Stimulated activated CD8-positive, alpha-beta memory T cell treated with anti-CD3 and anti-CD28 coated beads, Interleukin-7, amount 100 ng/mL, for 48 hours (primary cell): Measurements from ENCODE around the gene MEA1.
"Not testable (repeated sequence)": the region's sequence is repeated elsewhere in the genome, so short reads cannot be mapped to it uniquely, and the experiment has no call there.

ENCODE experiments used
- DNase-seq, 2 donors: peaks; one replicate each; pipeline ENCODE4 v3.0.0-alpha.2; 2020; ENCODE audit warnings: low read depth in 1 of 2; ENCODE audit errors: extremely low read depth in 1 of 2

Gene MEA1

DNA sequence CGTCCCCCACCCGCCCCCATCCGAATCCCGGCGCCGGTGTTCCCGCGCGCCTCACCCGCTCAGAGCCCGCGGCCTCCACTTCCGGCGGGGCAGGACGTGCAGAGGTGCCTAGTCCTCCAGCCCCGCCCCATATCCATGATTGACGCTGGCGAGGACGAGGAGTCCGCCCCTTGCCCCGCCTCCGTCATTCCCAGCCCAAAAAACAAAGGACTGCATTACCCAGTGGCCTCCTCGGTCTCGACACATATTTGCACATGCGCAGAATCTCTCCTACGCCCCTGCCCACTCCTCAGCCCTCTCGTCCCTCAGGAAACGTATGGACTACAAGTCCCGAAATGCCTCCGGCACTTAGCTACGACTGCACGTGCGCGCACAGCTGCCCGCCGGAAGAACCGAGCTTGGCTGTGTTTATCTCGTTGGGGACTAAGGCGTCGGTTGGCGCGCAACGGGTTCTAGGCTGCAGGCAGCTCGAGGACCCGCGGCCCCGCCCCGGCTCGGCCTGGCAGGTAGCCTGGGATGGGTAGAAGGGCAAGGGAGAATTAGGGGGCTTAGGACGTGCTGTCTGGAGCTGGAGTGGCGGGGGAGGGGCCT lies at the start of gene MEA1, which contains the start of gene KLHDC3:
TSS of gene MEA1 (minus strand) at position 104 of the 591 bp plus-strand sequence. CDS start 133 bp downstream, outside the sequence.
TSS of gene KLHDC3 (plus strand) at position 407 of the 591 bp plus-strand sequence. CDS start 2,944 bp downstream, outside the sequence.
- peak; percentile 98 to 99 for DNase-seq

DNA sequence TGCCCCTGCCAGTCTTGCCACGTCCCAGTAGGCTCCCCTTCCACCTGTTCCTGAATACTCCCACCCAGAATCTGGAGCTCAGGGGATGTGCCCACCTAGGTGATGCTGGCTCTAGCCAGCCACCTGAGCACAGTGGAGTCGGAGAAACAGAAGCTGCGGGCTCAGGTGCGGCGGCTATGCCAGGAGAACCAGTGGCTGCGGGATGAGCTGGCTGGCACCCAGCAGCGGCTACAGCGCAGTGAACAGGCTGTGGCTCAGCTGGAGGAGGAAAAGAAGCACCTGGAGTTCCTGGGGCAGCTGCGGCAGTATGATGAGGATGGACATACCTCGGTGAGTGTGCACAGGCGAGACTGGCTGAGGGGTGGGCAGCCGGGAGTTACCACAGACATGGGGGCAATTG lies 49.1 kb upstream of the MEA1 start:
- no peak for DNase-seq

DNA sequence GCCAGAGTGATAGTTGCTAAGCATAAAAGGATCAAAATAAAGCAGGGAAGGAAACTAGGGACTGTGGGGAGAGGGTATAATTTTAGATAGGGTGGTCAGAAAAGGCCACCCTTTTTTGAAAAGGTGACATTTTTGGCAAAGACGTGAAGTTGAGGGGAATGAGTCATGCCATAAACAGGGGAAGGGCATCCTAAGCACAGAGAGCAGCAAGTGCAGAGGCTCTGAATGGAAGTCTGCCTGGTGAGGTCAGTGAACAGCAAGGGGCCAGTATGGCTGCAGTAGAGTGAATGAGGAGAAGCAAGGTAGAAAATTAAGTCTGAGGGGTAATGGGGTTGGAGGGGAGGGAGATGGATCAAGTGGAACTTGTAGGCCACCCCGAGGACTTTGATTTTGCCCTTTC lies 48.1 kb upstream of the MEA1 start:
- DNase-seq, result no peak

DNA sequence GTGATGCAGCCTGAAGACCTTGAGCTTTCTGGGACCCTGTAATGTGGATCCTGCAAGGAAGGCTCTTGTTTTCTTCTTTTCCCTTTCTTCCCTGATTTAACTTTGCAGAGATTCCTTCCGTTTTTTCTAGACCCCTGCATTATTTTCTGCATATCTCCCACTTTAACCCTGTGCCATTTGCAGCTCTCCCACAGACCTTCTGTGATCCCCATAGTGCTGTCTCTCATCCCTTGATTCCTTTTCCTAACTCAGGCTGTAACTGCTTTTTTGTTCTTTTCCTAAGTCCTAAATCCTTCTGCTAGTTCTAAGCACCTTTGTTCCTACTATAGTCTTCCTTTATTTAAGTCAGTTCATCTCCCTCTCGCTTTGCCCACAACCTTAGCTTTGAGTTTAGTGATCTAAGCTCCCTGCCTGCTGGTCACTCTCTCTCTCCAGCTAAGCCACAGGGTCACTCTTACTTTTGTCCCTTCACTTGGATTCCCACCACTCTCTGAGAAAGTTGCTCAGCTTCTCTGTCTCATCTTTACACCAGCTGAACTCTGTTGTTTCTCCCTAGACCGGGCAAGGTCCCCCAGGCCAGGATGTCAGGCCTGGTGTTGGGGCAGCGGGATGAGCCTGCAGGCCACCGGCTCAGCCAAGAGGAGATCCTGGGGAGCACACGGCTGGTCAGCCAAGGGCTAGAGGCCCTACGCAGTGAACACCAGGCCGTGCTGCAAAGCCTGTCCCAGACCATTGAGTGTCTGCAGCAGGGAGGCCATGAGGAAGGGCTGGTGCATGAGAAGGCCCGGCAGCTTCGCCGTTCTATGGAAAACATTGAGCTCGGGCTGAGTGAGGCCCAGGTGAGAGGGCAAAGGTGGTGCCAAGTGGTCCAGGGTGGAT lies 47.2 kb upstream of the MEA1 start:
- no peak for DNase-seq

DNA sequence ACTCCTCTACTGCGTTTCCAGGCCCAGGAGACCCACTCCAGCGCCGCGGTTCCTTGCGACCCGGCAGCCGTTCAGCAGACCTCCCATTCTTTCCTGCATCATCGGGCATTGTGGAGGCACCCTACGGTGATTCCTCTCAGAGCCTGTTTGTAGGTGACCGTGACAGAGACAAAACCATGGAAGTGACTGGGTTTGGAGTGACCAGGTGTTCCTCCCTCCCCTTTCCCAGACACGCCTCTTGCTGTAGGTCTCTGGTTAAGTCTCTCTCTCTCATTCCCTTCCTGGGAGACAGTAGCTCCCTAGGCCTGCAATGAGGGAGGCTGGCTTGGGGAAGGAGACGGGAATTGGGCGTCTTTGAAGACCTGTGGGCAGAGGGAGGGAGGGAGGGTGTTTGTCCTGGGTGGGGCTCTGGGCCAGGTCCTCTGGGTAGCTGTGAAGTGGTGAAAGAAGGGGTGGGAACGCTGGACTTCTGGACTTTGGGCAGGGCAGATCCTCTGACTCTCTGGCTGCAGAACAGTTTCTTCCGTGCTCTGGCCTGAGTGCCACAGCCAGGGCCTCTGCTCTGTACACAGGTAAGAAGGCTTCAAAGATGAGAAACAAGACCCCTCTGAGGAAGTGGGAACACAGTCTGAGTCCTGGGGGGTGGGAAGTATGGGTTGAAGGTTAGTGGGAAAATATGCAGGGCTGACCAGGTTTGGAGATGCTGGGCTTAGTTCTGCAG lies 46.4 kb upstream of the MEA1 start:
- no peak for DNase-seq

DNA sequence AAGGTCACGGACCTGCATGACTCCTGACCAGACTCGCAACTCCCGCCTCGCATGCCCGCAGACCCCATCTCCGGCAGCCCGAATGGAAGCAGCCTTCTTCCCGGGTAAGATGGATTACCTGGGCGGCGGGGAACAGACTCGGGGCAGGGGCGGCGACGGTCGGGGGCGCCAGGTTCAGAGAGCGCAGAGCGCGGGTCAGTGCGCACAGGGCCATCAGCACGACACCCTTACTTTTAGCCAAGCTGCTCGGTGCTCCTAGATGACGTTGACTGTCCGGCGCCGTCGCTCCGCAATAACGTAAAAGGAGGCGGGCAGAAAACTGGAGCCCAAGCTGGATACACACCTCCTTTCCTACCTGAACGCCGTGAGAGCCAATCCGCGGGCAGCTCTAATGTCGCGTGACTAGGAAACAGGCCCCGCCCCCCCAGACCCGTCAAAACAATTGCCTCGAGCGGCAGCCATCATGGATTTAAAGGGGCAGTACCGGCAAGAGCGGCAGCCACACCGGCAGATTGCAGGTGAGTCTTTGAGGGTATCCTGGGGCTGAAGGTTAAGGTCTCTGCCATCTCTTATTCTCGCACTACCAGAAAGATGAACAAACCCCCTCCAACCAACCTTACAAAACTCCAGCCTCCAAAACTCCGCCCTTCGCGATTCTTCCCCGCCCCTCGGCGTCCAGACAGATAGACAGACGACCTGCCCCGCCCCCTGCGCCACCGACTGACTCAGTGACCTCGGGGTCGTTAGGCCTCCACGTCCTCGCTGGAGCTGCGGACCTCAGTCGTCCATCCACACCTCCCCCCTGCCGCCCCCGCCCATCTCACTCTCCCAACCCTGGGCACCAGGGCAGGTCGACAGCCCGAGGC lies 45.7 kb upstream of the MEA1 start, which contains the start of the genes KLC4 and MRPL2:
TSS of gene KLC4 (plus strand) at position 464 of the 866 bp plus-strand sequence. CDS start 1,705 bp downstream, outside the sequence.
TSS of gene MRPL2 (minus strand) at position 267 of the 866 bp plus-strand sequence. CDS start at position 214, 53 bp downstream.
- DNase-seq, result peak; percentile 93 to 95

DNA sequence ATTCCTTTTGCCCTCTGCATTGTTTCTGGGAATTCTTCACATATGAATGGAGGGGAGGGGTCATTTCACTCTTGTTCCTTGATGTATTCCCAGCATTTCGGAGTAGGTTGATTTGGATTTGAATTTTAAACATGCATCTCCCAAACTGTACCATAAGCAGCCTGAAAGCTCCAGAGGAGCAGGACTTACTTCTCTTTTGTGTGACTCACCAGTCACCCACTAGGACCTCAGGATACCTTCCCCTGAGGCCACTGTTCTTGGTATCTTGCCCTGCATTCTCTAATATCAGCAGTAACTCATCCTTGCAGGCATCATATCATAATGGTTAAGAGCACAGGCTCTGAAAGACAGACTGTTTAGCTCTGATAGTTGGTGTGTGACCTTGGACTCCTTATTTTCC lies 44.8 kb upstream of the MEA1 start:
- DNase-seq, result no peak

DNA sequence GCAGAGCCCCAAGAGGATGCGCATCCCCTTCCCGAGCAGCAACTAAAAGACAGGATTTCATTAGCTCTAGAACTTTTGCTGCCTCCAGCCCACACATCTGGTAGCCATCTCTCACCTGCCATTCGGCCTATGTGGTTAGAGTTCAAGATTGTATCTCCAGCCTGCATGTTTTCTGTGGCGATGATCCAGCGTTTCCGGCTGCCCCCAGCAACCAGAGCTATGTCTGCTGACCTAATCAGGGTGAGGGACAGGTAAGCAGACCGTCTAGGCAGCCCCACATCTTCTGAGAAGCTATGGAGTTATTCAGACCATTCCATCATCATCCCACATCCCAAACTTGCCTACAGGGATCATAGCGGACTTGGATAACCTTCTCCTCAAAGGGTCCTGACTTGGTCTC lies 42.2 kb upstream of the MEA1 start:
- DNase-seq, result no peak

DNA sequence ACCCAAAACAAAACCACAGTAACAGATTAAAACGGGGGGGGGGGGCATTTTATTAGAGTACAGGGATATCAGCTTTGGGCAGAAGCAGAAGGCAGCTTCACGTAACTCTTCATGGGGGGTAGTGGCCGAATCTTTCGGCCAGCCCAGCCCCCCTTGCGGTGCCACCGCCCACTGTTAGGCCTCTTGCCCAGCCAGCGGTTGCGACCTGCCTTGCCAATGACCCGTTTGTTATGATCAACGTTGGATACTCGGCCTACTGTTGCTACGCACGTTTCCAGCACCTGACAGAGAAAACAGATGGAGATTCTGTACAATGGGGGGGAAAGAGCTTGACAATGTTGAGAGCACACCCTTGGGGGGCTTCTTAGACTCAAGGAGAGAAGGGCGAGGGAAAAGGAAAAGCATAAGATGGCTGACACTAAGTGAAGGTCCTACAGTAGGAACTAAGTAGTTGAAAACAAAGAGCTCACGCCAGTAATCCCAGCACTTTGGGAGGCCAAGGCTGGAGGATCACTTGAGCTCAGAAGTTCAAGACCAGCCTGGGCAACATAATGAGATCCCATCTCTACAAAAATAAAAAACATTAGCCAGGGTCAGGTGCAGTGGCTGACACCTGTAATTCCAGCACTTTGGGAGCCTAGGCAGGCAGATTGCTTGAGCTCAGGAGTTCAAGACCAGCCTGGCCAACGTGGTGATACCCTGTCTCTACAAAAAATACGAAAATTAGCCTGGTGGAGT lies 40.6 kb upstream of the MEA1 start:
- DNase-seq, result no peak

DNA sequence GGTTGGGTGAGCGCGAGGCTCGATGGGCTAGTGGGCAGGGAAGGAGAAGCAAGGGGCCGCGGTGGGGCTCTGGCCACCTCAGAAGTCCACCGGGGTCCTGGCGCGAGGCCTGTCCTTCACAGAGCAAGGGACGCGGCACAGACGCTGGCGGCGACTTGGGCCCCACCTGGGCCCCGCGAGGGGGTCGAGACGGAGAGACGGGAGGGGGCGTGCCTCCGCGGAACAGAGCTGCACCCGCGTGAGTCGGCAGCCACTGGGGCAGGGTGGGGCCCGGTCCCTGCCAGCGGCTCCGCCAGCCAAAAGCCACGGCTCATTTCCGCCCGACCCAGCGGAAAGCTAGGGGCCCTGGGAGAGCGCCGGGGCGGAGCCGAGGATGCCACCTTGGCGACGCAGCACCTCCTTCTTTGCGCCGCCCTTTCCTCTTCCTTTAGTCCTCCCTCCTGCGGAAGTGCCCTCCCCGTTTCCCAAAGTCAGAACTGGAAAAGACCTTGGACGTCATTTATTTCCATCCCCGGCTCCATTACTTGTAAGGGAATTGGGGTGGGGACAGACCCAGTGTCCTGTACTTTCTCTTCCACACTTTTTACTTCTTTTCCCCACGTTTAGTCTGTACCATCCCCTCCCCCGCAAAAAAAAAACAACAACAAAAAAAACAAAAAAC lies 39.9 kb upstream of the MEA1 start, which contains the start of gene CUL7:
TSS of gene CUL7 (minus strand) at position 307 of the 661 bp plus-strand sequence. CDS start 1,063 bp downstream, outside the sequence.
- DNase-seq, result peak; percentile 85 to 90

DNA sequence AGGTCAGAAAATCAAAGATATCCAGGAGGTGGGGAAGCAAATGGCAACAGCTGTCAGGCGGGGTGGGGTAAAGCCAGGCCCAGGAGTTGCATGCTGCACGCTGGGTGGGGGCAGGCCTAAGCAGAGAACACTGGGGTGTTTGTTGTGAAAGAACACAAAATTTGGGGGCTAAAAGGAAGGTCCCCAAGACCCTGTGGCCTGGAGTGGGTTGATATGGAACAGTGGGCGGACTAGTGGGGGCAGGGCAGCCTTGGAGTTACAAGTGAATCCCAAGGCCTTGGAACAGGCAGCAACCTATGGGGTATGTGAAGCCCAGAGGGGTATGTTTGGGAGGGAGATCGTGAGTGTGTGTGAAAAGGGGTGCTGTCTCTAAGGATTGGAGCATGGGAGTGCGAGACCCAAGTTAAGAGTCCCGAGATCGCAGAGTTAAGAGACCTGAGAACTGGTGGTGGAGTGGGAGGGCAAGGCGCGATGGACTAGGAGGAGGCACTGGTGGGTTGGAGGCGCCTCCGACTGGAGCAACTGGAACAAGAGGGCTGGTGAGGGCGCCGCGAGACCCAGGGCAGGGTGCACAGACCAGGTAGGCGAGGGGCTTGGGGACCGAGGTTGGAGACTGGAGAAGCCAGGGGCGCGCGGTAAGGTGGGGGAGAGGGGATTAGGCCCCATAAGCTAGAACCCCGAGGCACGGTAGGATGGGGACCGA lies 39.2 kb upstream of the MEA1 start:
- DNase-seq, result no peak

DNA sequence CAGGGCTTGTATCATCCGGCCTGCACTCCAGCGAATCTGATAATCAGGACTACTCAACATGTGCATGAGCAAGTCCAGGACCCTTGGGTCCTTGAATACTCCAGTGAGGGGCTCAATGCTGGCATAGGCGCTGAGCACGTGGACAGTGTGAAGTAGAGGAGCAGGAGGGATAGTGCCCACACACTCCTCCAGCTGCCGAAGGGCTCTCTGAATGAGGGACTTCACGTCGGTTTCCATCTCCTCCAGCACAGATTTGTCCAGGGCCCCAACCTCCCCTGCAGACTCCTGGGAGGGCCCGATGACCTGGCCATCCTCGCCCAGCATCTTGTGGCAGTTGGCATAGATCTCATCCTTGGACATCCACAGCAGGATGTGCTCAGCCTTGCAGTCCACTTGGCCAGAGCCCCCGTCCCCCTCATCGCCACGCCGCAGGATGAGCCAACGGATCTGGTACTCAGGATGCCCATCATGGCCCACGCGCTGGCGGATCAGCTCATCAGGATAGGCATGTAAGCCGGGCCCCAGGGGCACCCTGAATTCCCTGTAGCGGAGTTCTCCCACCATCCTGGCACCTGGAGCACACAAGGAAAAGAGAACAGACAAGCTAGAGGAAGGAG lies 38.6 kb upstream of the MEA1 start:
- DNase-seq, result no peak

DNA sequence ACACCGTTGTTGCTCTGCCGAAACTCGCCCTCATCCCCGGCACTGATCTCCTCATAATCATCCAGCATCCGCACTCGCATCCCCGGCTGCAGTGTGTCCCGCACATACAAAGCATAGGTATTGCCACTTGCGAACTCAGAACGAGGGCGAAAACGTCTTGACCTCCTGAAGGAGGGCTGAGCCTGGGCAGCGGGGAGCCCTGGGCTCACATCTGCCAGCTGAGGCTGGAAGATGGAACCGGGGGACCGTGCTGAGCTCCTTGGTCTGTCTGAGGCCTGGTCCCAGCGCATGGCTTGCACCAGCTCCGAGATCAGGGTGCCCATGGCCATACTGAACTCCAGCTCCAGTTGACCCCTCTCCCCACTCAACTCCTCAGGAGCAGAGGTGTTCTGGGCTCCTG lies 37.2 kb upstream of the MEA1 start:
- no peak for DNase-seq

DNA sequence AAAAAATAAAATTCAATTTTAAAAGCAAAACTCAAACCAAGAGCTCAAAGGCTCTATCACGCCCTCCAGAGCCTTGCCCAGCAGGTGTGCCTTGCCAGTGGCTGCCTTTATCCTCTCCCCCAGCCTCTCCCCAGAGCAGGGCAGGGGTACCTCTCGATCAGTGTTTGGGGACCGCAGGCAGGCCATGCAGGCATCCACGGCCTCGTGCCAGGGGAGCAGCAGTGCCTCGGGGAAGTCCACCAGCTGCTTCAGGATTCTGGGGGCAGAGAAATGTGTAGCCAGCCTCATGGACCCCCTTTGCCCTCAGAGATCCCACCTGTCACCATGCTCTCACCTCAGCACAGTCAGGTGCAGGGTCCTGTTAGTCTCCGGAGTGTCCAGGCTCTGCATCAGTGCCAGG lies 34.3 kb upstream of the MEA1 start:
- DNase-seq, result no peak

DNA sequence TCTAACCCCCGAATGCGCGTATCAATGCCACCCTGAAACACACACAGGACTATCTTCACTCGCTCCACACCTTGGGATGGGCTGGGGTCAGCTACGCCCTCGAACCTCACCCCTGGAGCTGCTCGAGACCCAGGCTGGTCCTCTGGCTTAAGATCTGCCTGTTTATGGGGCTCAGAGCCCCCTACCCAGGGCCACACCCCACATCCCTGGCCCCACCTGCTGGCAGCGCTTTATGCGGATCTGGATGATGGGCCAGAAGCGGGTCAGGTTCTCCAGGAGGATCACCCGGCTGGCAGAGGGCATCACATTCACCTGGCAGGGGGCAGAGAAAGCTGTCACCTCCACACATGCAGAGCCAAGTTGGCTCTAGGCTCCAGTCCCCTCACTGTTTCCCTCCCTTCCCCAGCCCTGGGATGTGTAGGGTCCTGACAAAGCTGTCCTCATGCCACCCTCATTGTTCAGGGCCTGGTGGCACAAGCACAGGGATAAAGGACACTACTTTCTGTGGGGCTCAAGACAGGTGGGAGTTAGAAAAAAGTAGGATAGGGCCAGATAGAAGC lies 31.7 kb upstream of the MEA1 start:
- DNase-seq, result no peak

DNA sequence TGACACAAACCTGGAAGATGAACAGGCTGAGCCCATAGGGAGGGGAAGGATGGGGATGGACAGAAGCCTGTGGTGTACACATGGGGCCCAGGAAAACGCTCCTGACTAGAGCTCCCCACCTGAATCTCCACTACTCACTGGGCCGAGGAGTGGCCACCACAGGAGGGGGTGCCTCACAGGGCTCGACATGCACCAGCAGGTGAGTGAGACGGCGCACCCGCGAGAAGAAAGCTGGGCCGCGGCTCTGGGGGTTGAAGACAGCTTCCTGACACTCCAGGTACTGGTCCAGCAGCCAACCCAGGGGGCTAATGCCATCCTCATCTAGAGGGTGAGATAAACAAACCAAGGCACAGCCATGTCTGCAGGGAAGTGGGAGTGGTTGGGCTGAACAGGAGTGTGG lies 29.6 kb upstream of the MEA1 start:
- DNase-seq, result no peak

DNA sequence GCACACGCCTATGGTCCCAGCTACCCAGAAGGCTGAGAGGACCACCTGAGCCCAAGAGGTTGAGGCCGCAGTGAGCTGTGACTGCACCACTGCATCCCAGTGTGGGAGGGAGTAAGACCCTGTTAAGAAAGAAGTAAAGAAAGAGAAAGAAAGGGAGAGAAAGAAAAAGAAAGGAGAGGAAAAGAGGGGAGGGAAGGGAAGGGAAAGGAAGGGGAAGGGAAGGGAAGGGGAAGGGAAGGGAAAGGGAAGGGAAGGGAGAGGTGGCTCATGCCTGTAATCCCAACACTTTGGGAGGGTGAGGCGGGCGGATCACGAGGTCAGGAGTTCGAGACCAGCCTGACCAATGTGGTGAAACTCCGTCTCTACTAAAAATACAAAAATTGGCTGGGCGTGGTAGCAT lies 27.7 kb upstream of the MEA1 start:
- not testable (repeated sequence) for DNase-seq
